GM19193 (cell line): Measurements from ENCODE around the gene FSTL4.

Source experiments
- POLR2A ChIP-seq: IDR thresholded peaks from 4 replicates; pipeline ENCODE4 v1.6.1; 2011; ENCODE audit not compliant: insufficient read depth, insufficient read length; ENCODE audit errors: extremely low read depth

Gene FSTL4

GRCh38 chr5:133272345-133272744 is 340.0 kb downstream of the FSTL4 start:
- no peak for TF ChIP-seq POLR2A

- TF ChIP-seq POLR2A, result no peak
These were observed 340.7 kb downstream of the FSTL4 start for GRCh38 chr5:133271606-133272005.

GRCh38 chr5:133269691-133270090 is 342.6 kb downstream of the FSTL4 start:
- TF ChIP-seq POLR2A, result no peak

- no peak for TF ChIP-seq POLR2A
These were observed 344.7 kb downstream of the FSTL4 start for GRCh38 chr5:133267601-133268000.

GRCh38 chr5:133266966-133267365 is 345.4 kb downstream of the FSTL4 start:
- no peak for TF ChIP-seq POLR2A

- TF ChIP-seq POLR2A, result no peak
These were observed 345.8 kb downstream of the FSTL4 start for GRCh38 chr5:133266527-133266878.

GRCh38 chr5:133265720-133266526 is 346.4 kb downstream of the FSTL4 start:
- TF ChIP-seq POLR2A, result no peak

- no peak for TF ChIP-seq POLR2A
These were observed 347.1 kb downstream of the FSTL4 start for GRCh38 chr5:133265257-133265656.

- no peak for TF ChIP-seq POLR2A
These were observed 349.7 kb downstream of the FSTL4 start for GRCh38 chr5:133262690-133263089.

- no peak for TF ChIP-seq POLR2A
These were observed 350.3 kb downstream of the FSTL4 start for GRCh38 chr5:133261993-133262392.

GRCh38 chr5:133260715-133261114 is 351.6 kb downstream of the FSTL4 start:
- TF ChIP-seq POLR2A, result no peak

GRCh38 chr5:133259199-133259997 is 352.9 kb downstream of the FSTL4 start:
- TF ChIP-seq POLR2A, result no peak

GRCh38 chr5:133257977-133258376 is 354.4 kb downstream of the FSTL4 start:
- no peak for TF ChIP-seq POLR2A

- TF ChIP-seq POLR2A, result no peak
These were observed 356.1 kb downstream of the FSTL4 start for GRCh38 chr5:133256276-133256675.

GRCh38 chr5:133254803-133255202 is 357.5 kb downstream of the FSTL4 start:
- no peak for TF ChIP-seq POLR2A

GRCh38 chr5:133253671-133254070 is 358.7 kb downstream of the FSTL4 start:
- TF ChIP-seq POLR2A, result no peak
